MCF 10A (cell line): Measurements from ENCODE around the gene SLC25A34. TPM values are rescaled to one million over a fixed set of nuclear protein-coding genes. Genes with fewer than 3 reads are reported as not detected.

ENCODE experiments used
- BruUV-seq: library from RNA; stranded (reverse); fragments of 400-500 nt; replicated peaks from 2 replicates; lab custom pipeline; 2021; lab: Mats Ljungman, UMichigan
- CTCF ChIA-PET: fragments of 300-600 bp; sonication (Branson Sonifier 250); formaldehyde crosslinking; extraction: SDS; loops from one replicate; lab custom pipeline; 2021; ENCODE audit warnings: antibody characterized with exemption, inconsistent platforms; lab: Yijun Ruan, JAX
- POLR2A ChIA-PET: fragments of 300-600, 350-650 bp; sonication (Branson Sonifier 250); formaldehyde crosslinking; extraction: SDS; loops from one replicate; lab custom pipeline; 2020; ENCODE audit warnings: antibody characterized with exemption, inconsistent platforms; lab: Yijun Ruan, JAX
- DNase-seq: peaks from one replicate; pipeline ENCODE4 v3.0.0-alpha.2; 2018; ENCODE audit not compliant: unreplicated experiment
- H3K27ac Mint-ChIP-seq: one replicate; pipeline ENCODE4 v1.8.0; 2022; ENCODE audit warnings: mild to moderate bottlenecking, low read depth, mixed read lengths; ENCODE audit not compliant: unreplicated experiment
- H3K27me3 Mint-ChIP-seq: one replicate; pipeline ENCODE4 v1.8.0; 2022; ENCODE audit warnings: mixed read lengths; ENCODE audit not compliant: insufficient read depth, unreplicated experiment
- H3K36me3 Mint-ChIP-seq: one replicate; pipeline ENCODE4 v1.8.0; 2022; ENCODE audit warnings: mild to moderate bottlenecking, moderate library complexity, mixed read lengths; ENCODE audit not compliant: insufficient read depth, unreplicated experiment
- H3K4me1 Mint-ChIP-seq: one replicate; pipeline ENCODE4 v1.8.0; 2022; ENCODE audit warnings: mixed read lengths; ENCODE audit not compliant: insufficient read depth, unreplicated experiment
- H3K4me3 Mint-ChIP-seq: one replicate; pipeline ENCODE4 v1.8.0; 2022; ENCODE audit warnings: mild to moderate bottlenecking, moderate library complexity, mixed read lengths; ENCODE audit not compliant: unreplicated experiment
- H3K9me3 Mint-ChIP-seq: one replicate; pipeline ENCODE4 v1.8.0; 2022; ENCODE audit warnings: mixed read lengths; ENCODE audit not compliant: unreplicated experiment
- CTCF ChIP-seq: fragments of 200-600 bp; IDR thresholded peaks from one replicate; pipeline ENCODE4 v1.8.0; 2022; ENCODE audit warnings: antibody characterized with exemption, mild to moderate bottlenecking; ENCODE audit not compliant: unreplicated experiment
- intact Hi-C: fragments of 100-400 bp; cut with micrococcal nuclease; formaldehyde crosslinking; loops from 2 replicates; pipeline ENCODE4 v1.14.1; 2022
- total RNA-seq: library from RNA; stranded (reverse); gene quantifications from 2 replicates; pipeline ENCODE4 v1.2.3, GENCODE V29; 2022

Gene SLC25A34
- total RNA-seq, 1 experiment from 2014 or later: 0.79 TPM

- no peaks in the 10 kb centered on the region for H3K4me1 Mint-ChIP-seq
- no peaks in the 10 kb centered on the region for H3K9me3 Mint-ChIP-seq
- ChIA-PET POLR2A (no interaction called here), CTCF (no interaction called here)
- no peaks in the 10 kb centered on the region for H3K27me3 Mint-ChIP-seq
- DNase-seq: no peak
- H3K36me3 Mint-ChIP-seq: peaks cover 59% of the 10 kb centered on the region
- BruUV-seq: no TSS peak
- intact Hi-C loops: no loop called here
- no peak overlapping the region for H3K27ac Mint-ChIP-seq
- no peak for TF ChIP-seq CTCF
- no peak overlapping the region for H3K4me3 Mint-ChIP-seq
These were observed 10.8 kb upstream of the SLC25A34 start for GRCh38 chr1:15724949-15725880.

GRCh38 chr1:15726508-15726907, 9.6 kb upstream of the SLC25A34 start:
- Mint-ChIP-seq H3K4me1 (no peaks in the 10 kb centered on the region), H3K4me3 (no peak overlapping the region), H3K36me3 (peaks cover 66% of the 10 kb centered on the region), H3K27ac (no peak overlapping the region), H3K27me3 (no peaks in the 10 kb centered on the region), H3K9me3 (no peaks in the 10 kb centered on the region)
- no TSS peak for BruUV-seq
- ChIA-PET CTCF (interaction anchor here (1.1 kb wide), 1 partner anchor 15 kb away, joined by 3 read pairs; no protein-coding TSS in a partner anchor), POLR2A (no interaction called here)
- TF ChIP-seq CTCF: no peak
- no peak for DNase-seq
- intact Hi-C loops: no loop called here

GRCh38 chr1:15727021-15727420, 9.0 kb upstream of the SLC25A34 start:
- intact Hi-C loops: no loop called here
- no peak overlapping the region for H3K4me3 Mint-ChIP-seq
- DNase-seq: no peak
- no peaks in the 10 kb centered on the region for H3K4me1 Mint-ChIP-seq
- H3K27ac Mint-ChIP-seq: no peak overlapping the region
- ChIA-PET POLR2A (no interaction called here), CTCF (interaction anchor here (0.6 to 1.1 kb wide), 4 partner anchors 13 to 282 kb away, joined by 3 to 5 read pairs (median 3); no protein-coding TSS in a partner anchor)
- no TSS peak for BruUV-seq
- H3K9me3 Mint-ChIP-seq: no peaks in the 10 kb centered on the region
- peaks cover 66% of the 10 kb centered on the region for H3K36me3 Mint-ChIP-seq
- H3K27me3 Mint-ChIP-seq: no peaks in the 10 kb centered on the region
- TF ChIP-seq CTCF: no peak

- ChIA-PET POLR2A (interaction anchor here (0.7 kb wide), 1 partner anchor 97 kb away, joined by 3 read pairs; no protein-coding TSS in a partner anchor), CTCF (interaction anchor here (0.6 to 1.1 kb wide), 4 partner anchors 13 to 282 kb away, joined by 3 to 5 read pairs (median 3); no protein-coding TSS in a partner anchor)
- Mint-ChIP-seq H3K36me3 (peaks cover 62% of the 10 kb centered on the region), H3K27me3 (no peaks in the 10 kb centered on the region), H3K4me1 (no peaks in the 10 kb centered on the region), H3K27ac (no peak overlapping the region), H3K4me3 (no peak overlapping the region), H3K9me3 (no peaks in the 10 kb centered on the region)
- intact Hi-C loops: no loop called here
- no TSS peak for BruUV-seq
- TF ChIP-seq CTCF: no peak
- no peak for DNase-seq
These were observed 8.6 kb upstream of the SLC25A34 start for GRCh38 chr1:15727424-15727823.
